ENCODE measurements around the gene MPV17L2.

MPV17L2 gene

DNA sequence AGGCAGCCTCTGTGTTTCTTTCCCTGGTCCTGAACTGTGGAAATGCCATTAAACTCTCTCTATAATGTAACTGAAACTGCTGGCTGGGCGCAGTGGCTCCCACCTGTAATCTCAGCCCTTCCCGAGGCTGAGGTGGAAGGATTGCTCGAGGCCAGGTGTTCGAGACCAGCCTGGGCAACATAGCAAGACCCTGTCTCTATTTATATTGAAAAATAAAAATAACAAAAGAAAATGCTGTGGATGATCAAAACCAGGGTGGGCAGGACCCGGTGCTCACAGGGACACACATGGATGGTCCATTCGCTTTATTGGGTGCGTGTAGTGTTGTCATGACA is 3.5 kb downstream of the MPV17L2 start:
- TF ChIP-seq, protein P1, sequence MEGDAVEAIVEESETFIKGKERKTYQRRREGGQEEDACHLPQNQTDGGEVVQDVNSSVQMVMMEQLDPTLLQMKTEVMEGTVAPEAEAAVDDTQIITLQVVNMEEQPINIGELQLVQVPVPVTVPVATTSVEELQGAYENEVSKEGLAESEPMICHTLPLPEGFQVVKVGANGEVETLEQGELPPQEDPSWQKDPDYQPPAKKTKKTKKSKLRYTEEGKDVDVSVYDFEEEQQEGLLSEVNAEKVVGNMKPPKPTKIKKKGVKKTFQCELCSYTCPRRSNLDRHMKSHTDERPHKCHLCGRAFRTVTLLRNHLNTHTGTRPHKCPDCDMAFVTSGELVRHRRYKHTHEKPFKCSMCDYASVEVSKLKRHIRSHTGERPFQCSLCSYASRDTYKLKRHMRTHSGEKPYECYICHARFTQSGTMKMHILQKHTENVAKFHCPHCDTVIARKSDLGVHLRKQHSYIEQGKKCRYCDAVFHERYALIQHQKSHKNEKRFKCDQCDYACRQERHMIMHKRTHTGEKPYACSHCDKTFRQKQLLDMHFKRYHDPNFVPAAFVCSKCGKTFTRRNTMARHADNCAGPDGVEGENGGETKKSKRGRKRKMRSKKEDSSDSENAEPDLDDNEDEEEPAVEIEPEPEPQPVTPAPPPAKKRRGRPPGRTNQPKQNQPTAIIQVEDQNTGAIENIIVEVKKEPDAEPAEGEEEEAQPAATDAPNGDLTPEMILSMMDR (IDR thresholded peaks at IDR 0.05; ENCODE audit: borderline replicate concordance, control extremely low read depth, extremely low read depth, insufficient read depth, missing control alignments), result no peak
- in situ Hi-C loops (cut with MboI; ENCODE audit: low sequenced_read_pairs, unreplicated experiment), result no loop called here
- DNase-seq (ENCODE audit: low spot score), result no peak

DNA sequence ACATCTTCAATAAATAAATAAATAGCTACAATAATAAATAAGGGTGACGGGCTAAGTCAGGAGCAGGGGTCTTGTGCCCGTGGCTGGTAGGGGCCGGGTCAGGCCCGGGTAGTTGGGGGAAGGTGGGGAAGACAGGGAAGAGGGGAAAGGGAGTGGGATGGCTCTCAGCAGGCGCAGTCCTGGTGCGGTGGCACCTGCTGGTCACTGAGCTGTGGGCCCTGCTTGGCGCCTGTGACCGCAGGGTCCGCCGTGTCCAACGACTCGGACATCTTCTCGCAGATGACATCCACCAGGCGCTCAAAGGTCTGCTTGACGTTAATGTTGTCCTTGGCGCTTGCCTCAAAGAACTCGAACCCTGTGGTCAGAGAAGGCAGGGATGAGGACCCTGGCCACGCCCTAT is 4.3 kb downstream of the MPV17L2 start:
- no peak for DNase-seq (ENCODE audit: low spot score)
- TF ChIP-seq, protein P1 (IDR thresholded peaks at IDR 0.05; ENCODE audit: borderline replicate concordance, control extremely low read depth, extremely low read depth, insufficient read depth, missing control alignments), result no peak
- in situ Hi-C loops (cut with MboI; ENCODE audit: low sequenced_read_pairs, unreplicated experiment), result no loop called here

DNA sequence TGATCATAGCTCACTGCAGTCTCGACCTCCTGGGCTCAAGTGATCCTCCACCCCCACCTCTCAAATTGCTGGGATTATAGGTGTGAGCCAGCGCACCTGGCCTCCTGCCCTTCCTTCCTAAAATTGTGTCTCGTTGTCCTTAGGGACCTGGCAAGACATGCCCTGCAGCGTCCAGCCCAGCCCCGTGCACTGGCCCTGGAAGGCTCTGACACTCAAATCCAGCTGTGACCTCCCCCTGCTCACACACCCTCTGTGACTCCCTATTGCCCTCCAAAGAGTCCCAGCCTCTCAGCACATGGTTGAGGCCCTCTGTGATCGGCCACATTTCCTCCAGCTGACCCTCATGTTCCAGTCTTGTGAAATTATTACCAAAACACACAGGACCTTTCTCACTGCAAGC is 4.9 kb downstream of the MPV17L2 start:
- no peak for DNase-seq (ENCODE audit: low spot score)
- TF ChIP-seq, protein P1 (IDR thresholded peaks at IDR 0.05; ENCODE audit: borderline replicate concordance, control extremely low read depth, extremely low read depth, insufficient read depth, missing control alignments), result no peak
- in situ Hi-C loops (cut with MboI; ENCODE audit: low sequenced_read_pairs, unreplicated experiment), result no loop called here

DNA sequence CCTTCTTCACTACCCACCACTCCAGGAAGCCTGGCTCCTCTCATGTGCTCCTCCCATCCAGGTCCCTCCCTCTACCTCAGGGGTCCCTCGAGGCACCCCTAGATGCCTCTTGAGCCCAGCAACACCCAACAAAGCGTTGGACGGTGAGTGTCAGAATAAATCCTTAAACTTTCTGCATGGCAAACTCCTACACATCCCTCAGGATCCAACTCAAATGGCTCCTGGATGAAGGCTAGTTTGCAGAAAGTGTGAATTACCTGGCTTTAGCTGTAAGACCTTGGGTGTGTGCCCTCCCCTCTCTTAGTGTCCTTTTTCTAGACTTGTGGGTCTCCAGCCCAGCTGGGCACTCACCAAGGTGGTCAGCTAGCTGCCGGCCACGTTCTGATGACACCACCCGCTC is 5.4 kb downstream of the MPV17L2 start:
- in situ Hi-C loops (cut with MboI; ENCODE audit: low sequenced_read_pairs, unreplicated experiment), result no loop called here
- TF ChIP-seq, protein P1 (IDR thresholded peaks at IDR 0.05; ENCODE audit: borderline replicate concordance, control extremely low read depth, extremely low read depth, insufficient read depth, missing control alignments), result no peak
- DNase-seq (ENCODE audit: low spot score), result no peak

DNA sequence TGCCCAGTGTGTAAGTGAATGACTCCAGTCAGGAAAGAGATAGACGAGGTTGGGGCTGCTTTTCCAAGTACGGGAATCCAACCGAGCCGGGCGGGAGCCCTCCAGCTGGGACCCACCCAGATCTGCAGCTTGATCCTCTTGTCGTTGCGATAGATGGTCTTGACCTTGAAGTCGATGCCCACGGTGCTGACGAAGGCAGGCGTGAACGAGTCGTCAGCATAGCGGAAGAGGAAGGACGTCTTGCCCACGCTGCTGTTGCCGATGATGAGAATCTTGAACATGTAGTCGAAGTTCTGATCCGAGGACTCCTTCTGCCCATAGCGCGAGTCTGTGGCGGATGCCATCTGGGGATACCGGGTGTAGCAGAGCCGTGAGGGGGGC is 9.4 kb downstream of the MPV17L2 start:
- TF ChIP-seq, protein P1 (IDR thresholded peaks at IDR 0.05; ENCODE audit: borderline replicate concordance, control extremely low read depth, extremely low read depth, insufficient read depth, missing control alignments), result no peak
- DNase-seq (ENCODE audit: low spot score), result no peak
- in situ Hi-C loops (cut with MboI; ENCODE audit: low sequenced_read_pairs, unreplicated experiment), result no loop called here

DNA sequence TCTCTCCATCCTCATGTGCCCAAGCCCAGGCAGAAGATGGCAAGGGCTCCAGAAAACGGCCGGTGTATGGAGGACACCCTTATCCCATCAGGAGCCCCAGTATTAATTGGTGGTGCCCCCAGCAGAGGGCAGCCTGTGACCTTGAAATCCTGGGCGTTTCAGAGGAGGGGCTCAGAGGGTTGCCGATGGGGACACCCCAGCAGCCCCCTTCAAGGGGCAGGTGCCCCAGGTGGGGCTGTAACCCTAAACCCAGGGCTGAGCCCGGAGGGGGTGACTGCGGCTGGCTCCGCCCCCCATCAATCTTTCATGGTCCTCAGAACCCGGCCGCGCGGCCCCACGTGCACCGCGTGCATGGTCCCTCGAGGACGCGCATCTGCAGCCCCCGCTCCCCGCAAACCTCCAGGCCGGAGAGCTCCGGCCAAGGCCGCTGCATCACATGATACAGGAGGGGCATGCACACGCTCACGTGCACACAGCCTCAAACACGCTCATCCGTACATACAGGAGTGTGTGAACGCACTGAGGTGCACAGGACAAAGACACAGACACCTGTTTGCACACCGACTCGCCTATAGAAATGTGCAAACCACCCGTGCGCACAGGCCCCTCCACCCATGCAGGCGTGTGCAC is 9.9 kb downstream of the MPV17L2 start:
- in situ Hi-C loops (cut with MboI; ENCODE audit: low sequenced_read_pairs, unreplicated experiment), result no loop called here
- no peak for DNase-seq (ENCODE audit: low spot score)
- TF ChIP-seq, protein P1 (IDR thresholded peaks at IDR 0.05; ENCODE audit: borderline replicate concordance, control extremely low read depth, extremely low read depth, insufficient read depth, missing control alignments), result no peak

Data from GM13976 (cell line).